Jurkat, Clone E6-1 (cell line): ENCODE data around the gene MT1A.
"Not testable (repeated sequence)": the region's sequence is repeated elsewhere in the genome, so short reads cannot be mapped to it uniquely, and the experiment has no call there.

ENCODE experiments used
- DNase-seq: peaks from one replicate; pipeline ENCODE4 v3.0.0-alpha.2; 2011; ENCODE audit warnings: low read depth, low spot score
- H3K4me3 ChIP-seq: 2 replicates; pipeline ENCODE4 v1.5.1; 2011; ENCODE audit warnings: mild to moderate bottlenecking, low read length, control low read depth, moderate library complexity

Gene MT1A

GRCh38 chr16:56670620-56670934, 32.1 kb downstream of the MT1A start:
- DNase-seq, result no peak
- H3K4me3 ChIP-seq, result no peak overlapping the region

- not testable (repeated sequence) for DNase-seq, H3K4me3 ChIP-seq
Measured at GRCh38 chr16:56671691-56672090, 33.2 kb downstream of the MT1A start.

- DNase-seq, H3K4me3 ChIP-seq: not testable (repeated sequence)
Measured at GRCh38 chr16:56672171-56672570, 33.7 kb downstream of the MT1A start.

- no peak for DNase-seq
Measured at GRCh38 chr16:56672761-56673536, 34.5 kb downstream of the MT1A start.

GRCh38 chr16:56673921-56674320, 35.5 kb downstream of the MT1A start:
- no peak for DNase-seq
- no peak overlapping the region for H3K4me3 ChIP-seq

More at GRCh38 chr16:56672761-56673536, 34.5 kb downstream of the MT1A start:
- H3K4me3 ChIP-seq, result no peak overlapping the region

- H3K4me3 ChIP-seq, result not testable (repeated sequence)
Measured at GRCh38 chr16:56674570-56674969, 36.1 kb downstream of the MT1A start.

GRCh38 chr16:56675685-56676210, 37.3 kb downstream of the MT1A start:
- H3K4me3 ChIP-seq, result no peak overlapping the region
- no peak for DNase-seq

More at GRCh38 chr16:56674570-56674969, 36.1 kb downstream of the MT1A start:
- DNase-seq, result not testable (repeated sequence)

- H3K4me3 ChIP-seq, result no peak overlapping the region
- no peak for DNase-seq
Measured at GRCh38 chr16:56677474-56677873, 39.0 kb downstream of the MT1A start.

GRCh38 chr16:56679078-56679730, 40.7 kb downstream of the MT1A start:
- no peak for DNase-seq
- no peak overlapping the region for H3K4me3 ChIP-seq

- no peak for DNase-seq
- H3K4me3 ChIP-seq, result no peak overlapping the region
Measured at GRCh38 chr16:56679818-56680217, 41.4 kb downstream of the MT1A start.

- peak within 1 kb of the TSS; percentile 80 for H3K4me3 ChIP-seq
- DNase-seq, result peak; percentile 82
Measured at GRCh38 chr16:56681939-56682702, 43.7 kb downstream of the MT1A start, which contains the start of gene MT1X. MT1X (plus strand) TSS chr16:56682470; CDS start chr16:56682541, 71 bp downstream.

- DNase-seq, result no peak
- H3K4me3 ChIP-seq, result peak overlapping the region; percentile 80
Measured at GRCh38 chr16:56682703-56683397, 44.4 kb downstream of the MT1A start.

GRCh38 chr16:56683424-56684172, 45.1 kb downstream of the MT1A start:
- DNase-seq, result no peak
- H3K4me3 ChIP-seq, result no peak overlapping the region

- no peak for DNase-seq
- no peak overlapping the region for H3K4me3 ChIP-seq
Measured at GRCh38 chr16:56684256-56684925, 45.9 kb downstream of the MT1A start.

- no peak overlapping the region for H3K4me3 ChIP-seq
Measured at GRCh38 chr16:56684926-56685590, 46.6 kb downstream of the MT1A start.

GRCh38 chr16:56686758-56687157, 48.3 kb downstream of the MT1A start:
- DNase-seq, result no peak
- no peak overlapping the region for H3K4me3 ChIP-seq

More at GRCh38 chr16:56684926-56685590, 46.6 kb downstream of the MT1A start:
- DNase-seq, result no peak

GRCh38 chr16:56688762-56689161, 50.3 kb downstream of the MT1A start:
- H3K4me3 ChIP-seq, result no peak overlapping the region
- no peak for DNase-seq
